Measurements from ENCODE around the gene AP2B1. TPM values are rescaled to one million over a fixed set of nuclear protein-coding genes. Genes with fewer than 3 reads are reported as not detected.

AP2B1 gene
- total RNA-seq, 1 experiment from 2014 or later: 217 TPM

DNA sequence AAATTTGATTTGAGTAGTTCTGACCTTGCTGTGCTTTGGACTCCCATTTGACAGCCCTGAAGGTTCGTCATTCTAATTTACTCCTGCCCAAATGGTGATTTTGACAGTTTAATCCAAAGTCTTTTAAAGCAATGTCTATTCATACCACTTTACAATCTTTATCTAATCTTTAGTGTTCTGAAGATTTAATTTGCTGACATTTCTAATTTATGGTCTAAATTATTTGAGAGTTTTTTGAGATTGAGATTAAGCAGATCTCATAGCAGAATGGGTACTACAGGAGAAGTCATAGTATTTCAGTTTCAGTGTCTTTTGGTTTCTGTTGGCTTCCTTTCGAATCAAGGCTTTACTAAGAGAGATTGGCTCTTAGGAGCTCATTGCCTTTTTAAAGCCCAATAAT lies 111.7 kb downstream of the AP2B1 start:
- H3K4me2 ChIP-seq (ENCODE audit: insufficient read depth, insufficient read length, low read length): no peak overlapping the region
- no peaks in the 10 kb centered on the region for H3K23me2 ChIP-seq (ENCODE audit: insufficient read length, low read depth, low read length, poor library complexity, severe bottlenecking)
- no peak overlapping the region for H2BK20ac ChIP-seq (ENCODE audit: low read depth, low read length, poor library complexity, severe bottlenecking)
- H3K27ac ChIP-seq (ENCODE audit: insufficient read length, low read depth, low read length): no peak overlapping the region
- H3K79me2 ChIP-seq (ENCODE audit: insufficient read depth, low read length): no peaks in the 10 kb centered on the region
- no peak overlapping the region for H4K91ac ChIP-seq (ENCODE audit: insufficient read length, low read depth, low read length)
- Mint-ChIP-seq H3K27me3 (ENCODE audit: low read depth) (no peaks in the 10 kb centered on the region), H3K36me3 (ENCODE audit: insufficient read depth in 1 of 3, low read depth in 3 of 3) (peaks cover 11 to 19% (median 13%) of the 10 kb centered on the region in 3 experiments), H3K9me3 (no peaks in the 10 kb centered on the region; a peak in 1 of 5 replicates), H3K4me3 (no peak overlapping the region), H3K4me1 (peaks cover 10 to 12% of the 10 kb centered on the region in 2 experiments), H3K27ac (no peak overlapping the region)
- TF ChIP-seq CTCF (conservative IDR thresholded peaks at IDR 0.05): no peak
- H3K9ac ChIP-seq (ENCODE audit: extremely low read depth, insufficient read length, low read length): no peak overlapping the region
- WGBS (ENCODE audit: extremely low coverage, insufficient read length, low lambda C conversion rate): no CpG with 5 or more reads among the region's 2 CpGs
- H3K9me3 ChIP-seq (ENCODE audit: control insufficient read depth, low read depth, low read length): no peaks in the 10 kb centered on the region
- no peak overlapping the region for H3K56ac ChIP-seq (ENCODE audit: insufficient read length, low read depth, low read length)
- H3K27me3 ChIP-seq (ENCODE audit: insufficient read depth, low read length): no peaks in the 10 kb centered on the region
- H3K4me1 ChIP-seq (ENCODE audit: insufficient read depth, low read length): peaks cover 2% of the 10 kb centered on the region; the same call in 1 of the 2 replicates
- H4K5ac ChIP-seq (ENCODE audit: insufficient read length, low read depth, low read length): no peak overlapping the region
- no peak overlapping the region for H2AK5ac ChIP-seq (ENCODE audit: insufficient read length, low read length)
- H4K20me1 ChIP-seq (ENCODE audit: control insufficient read depth, insufficient read depth, insufficient read length): no peaks in the 10 kb centered on the region
- H2BK120ac ChIP-seq (ENCODE audit: low read depth, low read length, poor library complexity, severe bottlenecking): no peak overlapping the region
- H2AFZ ChIP-seq (ENCODE audit: low read length): no peak overlapping the region
- H2BK12ac ChIP-seq (ENCODE audit: insufficient read length, low read depth, low read length): no peak overlapping the region
- H3K79me1 ChIP-seq (ENCODE audit: insufficient read depth, low read depth, low read length, poor library complexity, severe bottlenecking): no peaks in the 10 kb centered on the region
- H2BK15ac ChIP-seq (ENCODE audit: low read depth, low read length): no peak overlapping the region
- no peak overlapping the region for H3K18ac ChIP-seq (ENCODE audit: insufficient read length, low read depth, low read length)
- H3K23ac ChIP-seq (ENCODE audit: insufficient read length, low read depth, low read length): no peak overlapping the region
- H3T11ph ChIP-seq (ENCODE audit: low read length): no peak overlapping the region
- H3K4ac ChIP-seq (ENCODE audit: low read depth, low read length): no peak overlapping the region
- no peak overlapping the region for H4K8ac ChIP-seq (replicated peaks; ENCODE audit: insufficient read length, low read depth, low read length)
- no peak overlapping the region for H3K14ac ChIP-seq (ENCODE audit: insufficient read depth, low read length)
- no peak overlapping the region for H2BK5ac ChIP-seq (ENCODE audit: insufficient read length, low read length)
- DNase-seq: no peak

Measured in H9 (cell line).